Stimulated activated CD4-positive, alpha-beta T cell treated with anti-CD3 and anti-CD28 coated beads, Interleukin-15, amount 100 ng/mL, for 24 hours (primary cell): ENCODE results near the gene GRIA1.

ENCODE experiments used
- DNase-seq: peaks from one replicate; pipeline ENCODE4 v3.0.0-alpha.2; 2020

GRIA1 gene

DNA sequence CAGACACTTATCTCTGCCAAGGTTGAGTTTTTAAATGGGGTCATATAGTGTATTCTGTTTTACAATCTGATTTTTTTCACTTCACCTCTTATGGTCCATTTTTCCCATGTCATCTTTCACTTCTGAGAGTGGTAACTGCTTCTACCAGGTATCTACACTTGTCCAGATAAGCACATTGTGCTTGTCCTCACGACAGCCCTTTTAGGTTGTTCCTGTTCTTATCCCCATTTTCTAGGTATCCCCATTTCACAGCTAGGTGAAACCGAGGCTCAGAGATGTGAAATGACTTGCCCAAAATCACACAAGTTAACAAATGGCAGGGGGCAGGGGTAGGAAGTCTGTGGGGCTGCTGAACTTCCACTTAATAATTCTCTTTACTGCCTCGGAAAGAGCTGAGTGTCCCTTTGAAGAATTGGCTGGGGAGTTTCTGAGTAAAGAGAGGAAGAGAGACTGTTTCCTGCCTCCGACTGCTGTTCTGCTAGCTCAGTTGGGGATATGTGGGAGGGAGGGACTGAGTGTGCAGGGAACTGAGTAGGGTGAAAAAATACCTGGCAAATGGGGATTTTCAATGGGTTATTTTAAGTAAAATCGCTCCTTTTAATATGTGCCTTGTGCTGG, 255.4 kb downstream of the GRIA1 start:
- DNase-seq: no peak

DNA sequence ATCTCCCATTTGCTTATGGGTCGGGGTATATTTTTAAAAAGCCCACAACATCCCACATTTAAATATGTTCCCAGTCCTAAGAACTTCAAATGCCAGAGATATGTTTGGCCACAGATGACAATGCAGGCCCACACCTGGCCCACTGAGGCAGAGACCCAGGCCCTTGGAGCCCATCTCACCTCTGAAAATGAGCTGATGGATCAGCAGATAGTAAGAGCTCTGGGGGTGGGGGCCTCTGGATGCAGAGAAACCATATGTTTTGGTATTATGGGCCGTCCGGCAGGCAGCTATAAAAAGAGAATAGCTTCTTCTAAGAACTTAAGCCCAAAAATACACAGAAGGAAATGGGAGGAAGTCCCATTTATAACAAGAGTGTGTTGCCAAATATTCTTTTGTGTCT, 256.0 kb downstream of the GRIA1 start:
- no peak for DNase-seq

DNA sequence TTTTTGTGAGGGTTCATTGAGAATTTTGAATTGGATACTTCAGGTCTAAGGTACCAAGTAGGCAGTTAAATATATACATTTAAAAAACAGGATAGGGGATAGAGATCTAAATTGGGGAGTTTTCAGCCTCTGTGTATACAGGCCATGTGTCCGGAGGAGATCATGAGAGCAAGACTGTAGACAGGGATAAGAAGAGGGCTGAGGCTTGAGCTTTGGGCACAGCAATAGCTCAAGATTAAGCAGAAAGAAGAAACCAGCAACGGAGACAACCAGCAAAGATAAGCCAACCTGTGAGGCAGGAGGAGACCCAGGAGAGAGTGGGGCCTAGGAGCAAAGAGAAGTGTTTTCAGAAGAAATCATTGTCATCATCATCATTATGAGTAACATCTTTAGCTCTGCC, 258.4 kb downstream of the GRIA1 start:
- no peak for DNase-seq

DNA sequence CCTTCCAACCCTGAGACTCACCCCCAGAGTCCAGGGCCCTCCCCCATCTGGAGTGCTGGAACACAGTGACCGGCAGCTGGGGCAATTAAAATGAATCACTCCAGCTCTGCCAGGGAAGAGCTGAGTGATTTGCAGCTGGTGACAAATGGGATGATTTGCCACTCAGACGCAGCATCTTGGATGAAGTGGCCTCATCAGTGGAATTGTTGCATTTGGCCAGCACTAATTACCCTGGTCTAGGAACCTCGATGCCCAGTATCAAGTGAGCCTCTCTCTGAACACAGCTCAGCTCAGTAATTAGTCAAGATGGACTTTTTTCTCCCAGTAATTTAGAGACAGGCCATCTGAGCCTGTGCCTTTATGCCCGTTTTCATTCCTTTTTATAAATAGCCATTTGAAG, 259.5 kb downstream of the GRIA1 start:
- no peak for DNase-seq

DNA sequence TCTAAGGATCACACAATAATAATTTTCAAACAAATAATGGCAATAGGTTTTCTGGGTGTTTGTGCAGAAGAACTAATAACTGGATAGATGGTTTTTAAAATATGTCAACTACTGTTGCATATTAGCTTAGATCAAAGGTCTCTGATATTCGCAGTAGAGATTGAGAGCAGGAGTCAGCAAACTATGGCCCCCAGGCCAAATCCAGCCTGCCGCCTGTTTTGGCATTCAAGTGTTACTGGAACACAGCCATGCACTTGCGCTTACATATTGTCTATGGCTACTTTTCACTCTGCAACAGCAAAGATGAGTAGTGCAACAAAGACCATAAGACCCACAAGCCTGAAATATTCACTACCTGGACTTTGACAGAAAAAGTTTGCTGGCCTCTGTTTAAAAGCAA, 260.8 kb downstream of the GRIA1 start:
- no peak for DNase-seq

DNA sequence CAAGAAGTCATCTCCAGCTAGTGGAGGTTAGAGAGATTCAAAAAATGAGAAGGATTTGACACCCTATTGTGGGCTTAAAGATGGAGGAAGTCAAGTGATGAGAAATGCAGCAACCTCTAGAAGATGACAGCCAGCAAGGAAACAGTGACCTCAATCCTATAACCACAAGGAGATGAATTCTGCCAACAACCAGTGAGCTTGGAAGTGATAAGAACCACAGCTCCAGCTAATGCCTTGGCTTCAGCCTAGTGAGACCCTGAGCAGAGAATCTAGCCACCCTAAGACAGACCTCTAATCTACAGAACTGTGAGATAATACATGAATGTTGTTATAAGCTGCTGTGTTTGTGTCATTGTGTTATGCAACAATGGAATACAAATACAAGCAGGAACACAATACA, 262.4 kb downstream of the GRIA1 start:
- no peak for DNase-seq

DNA sequence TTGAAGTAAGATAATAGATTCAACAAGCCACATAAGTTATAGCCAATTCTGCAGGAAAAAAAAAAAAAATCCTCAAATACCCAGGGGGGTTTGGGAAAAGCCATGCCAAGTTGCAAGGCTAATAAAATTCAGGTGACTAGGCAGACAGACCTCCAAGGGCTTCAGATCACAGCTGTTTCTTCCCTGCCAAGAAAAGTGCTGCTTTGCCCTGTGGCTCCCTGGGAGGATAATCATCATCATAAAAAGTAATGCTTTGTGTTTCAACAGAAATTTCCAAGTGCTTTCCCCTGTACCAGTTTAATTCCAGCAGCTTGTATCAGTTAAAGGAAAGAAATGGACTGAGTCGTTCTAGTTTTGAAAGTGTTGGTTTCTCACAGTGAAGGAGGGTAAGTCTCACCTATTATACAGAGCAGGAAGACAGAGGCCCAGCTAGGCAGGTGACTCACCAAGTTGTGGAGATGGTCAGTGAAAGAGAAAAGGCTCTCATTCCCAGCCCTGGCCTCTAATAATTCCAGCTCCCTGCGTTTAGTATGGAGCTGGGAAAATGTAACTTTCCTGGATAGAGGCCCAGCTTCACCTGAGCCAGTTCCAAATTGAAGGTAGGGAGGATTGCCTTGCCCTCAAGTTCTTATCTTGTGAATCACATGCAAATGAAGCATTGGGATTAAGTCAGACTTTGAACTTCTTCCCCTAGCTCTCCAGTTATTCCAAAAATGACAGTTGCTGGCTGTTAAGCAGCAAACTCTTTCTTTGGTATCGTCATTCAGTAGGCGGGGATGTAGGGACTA, 263.4 kb downstream of the GRIA1 start:
- no peak for DNase-seq

DNA sequence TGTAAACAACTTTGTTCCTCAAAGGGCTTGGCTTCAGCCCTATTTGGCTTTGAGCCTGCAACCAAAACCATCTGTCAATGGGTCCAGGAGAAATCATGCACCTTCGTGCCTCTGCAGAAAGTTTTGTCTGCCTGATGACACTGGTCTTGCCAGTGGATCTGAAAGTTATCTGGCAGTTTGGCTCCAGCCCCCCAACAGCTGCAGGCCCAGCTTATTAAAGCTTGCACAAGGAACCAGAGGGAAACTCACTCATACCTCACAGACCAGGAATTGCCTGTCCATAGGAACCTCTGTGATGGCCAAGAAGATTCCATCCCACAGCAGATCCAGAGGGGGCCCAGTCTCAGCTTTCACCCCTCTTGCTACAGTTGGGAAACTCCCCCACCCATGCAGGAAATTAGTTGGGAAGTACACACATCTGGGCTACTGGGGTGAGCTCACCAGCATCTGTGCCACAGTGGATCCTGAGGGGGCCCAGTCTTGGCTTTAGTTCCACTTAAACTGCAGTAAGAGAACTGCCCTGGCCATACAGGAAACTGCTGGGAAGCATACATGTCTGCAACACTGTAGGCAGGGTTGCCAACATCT, 265.5 kb downstream of the GRIA1 start:
- no peak for DNase-seq

DNA sequence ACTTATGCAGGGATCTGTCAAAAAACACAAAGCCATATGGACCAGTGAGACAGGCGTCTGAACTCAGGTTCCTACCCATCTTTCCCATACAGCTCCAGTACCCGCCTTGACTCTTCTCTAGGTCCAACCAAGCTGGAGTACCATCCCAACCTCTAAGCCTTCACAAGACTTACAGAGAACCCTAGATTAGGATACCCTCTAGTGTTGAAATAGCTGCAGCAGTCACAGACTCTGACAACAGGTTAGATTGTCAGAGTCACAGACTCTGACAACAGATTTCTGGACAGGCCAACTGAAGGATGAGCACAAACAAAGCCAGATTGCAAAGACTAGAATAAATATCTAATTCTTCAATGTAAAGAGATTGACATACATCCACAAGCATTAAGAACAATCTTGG, 266.1 kb downstream of the GRIA1 start:
- no peak for DNase-seq

DNA sequence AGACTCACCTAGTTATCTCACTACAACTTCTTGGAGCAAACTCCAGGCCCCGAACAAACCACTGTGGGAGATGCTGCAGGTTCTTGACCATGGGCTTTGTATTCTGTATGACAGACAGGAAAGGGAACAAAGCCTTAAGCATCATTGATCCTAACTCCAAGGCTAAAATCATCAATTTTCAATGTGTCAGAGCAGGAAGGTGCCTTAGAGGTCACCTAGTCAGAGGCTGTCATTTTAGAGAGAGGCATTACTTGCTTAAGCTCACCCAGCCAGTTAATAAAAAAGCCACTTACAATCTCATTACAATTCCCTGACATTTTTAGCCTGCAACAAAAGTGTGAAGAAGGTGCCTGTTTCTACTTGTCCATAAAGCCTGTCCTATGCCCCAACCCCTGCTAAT, 275.5 kb downstream of the GRIA1 start:
- no peak for DNase-seq

DNA sequence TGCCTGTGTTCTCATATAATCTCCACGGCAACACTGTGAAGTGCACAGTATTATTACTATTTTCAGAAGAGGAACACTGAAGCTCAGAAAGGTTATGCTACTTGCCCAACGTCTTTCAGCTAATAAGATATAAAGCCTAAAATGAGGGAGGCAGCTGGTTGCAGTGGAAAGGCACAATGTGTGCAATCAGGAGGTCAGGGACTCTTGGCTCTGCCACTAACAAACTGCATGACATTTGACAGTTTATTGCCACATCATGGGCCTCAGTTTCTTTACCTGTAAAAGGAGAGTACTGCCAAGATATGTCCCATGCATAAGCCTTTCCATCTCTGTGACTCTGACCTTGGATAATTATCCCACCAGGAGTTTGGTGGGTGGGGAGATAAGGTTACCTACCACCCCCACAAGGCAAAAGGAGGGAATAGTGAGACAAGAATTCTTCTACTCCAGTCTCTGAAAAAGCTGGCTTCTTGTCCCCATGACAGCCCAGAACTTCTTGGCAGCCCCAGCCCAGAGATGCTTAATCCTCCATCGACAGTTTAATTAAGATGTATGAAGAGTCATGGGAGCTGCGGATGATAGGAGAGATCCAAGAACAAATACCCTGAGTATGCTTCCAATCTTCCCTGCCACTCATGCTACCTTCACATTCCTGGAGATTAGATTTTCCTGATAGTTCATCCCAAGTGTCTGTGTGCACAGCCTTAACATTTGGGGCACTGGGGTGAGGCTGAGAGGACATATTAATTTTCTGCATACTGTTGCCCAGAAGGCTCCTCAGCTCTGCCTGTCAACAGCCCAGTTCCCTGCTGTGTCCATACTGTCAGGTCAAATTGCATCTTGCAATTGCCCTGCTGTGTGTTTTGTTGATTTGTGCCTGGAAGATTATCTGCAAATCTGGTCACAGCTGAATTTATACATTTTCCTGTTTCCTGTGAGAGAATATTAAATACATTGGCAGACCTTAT, 277.0 kb downstream of the GRIA1 start:
- no peak for DNase-seq

DNA sequence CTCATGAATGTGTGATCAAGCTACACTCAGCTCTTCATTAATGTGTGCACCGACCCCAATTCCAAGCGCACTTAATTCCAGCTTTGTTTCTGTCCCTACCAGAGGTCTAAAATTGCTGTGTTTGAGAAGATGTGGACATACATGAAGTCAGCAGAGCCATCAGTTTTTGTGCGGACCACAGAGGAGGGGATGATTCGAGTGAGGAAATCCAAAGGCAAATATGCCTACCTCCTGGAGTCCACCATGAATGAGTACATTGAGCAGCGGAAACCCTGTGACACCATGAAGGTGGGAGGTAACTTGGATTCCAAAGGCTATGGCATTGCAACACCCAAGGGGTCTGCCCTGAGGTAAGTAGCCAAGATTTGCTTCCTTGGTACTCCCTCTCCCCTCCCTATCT, 279.6 kb downstream of the GRIA1 start:
- no peak for DNase-seq

DNA sequence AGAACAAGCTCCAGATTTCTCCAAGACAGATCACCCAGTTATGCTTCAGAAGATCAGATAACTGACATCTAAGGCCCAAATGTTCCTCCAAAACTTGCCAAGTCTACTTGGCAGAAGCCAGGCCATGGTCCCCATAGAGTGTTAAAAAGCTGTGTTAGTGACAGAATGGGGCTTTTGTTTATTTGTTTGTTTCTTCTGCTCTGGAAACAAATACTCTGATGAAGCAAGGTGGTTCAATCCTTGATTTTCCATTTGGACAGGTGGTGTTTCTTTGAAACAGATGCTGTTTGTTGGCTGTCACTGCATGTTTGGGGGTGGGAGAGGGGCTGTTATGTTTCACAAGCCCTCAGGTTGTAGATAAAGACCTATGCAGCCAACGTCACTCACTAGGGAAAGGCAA, 284.2 kb downstream of the GRIA1 start:
- DNase-seq: no peak

DNA sequence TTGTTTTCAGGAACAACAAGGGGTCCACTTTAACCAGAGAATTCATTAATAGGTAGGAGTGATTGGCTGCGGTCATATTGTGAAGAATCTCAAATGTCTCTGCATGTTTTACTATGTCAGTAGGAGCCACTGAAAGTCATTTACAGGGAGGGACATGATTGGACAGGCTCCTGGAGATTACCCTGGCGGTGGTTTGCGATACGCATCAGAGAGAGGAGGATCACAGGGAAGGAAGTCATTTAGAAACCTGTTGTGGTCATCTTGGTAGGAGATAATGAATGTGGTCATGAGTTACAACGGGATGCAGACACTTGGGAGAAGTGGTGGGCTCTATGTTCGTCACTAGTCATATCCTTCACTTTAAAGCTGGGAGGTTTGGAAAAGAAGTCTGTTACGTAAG, 285.5 kb downstream of the GRIA1 start:
- no peak for DNase-seq

DNA sequence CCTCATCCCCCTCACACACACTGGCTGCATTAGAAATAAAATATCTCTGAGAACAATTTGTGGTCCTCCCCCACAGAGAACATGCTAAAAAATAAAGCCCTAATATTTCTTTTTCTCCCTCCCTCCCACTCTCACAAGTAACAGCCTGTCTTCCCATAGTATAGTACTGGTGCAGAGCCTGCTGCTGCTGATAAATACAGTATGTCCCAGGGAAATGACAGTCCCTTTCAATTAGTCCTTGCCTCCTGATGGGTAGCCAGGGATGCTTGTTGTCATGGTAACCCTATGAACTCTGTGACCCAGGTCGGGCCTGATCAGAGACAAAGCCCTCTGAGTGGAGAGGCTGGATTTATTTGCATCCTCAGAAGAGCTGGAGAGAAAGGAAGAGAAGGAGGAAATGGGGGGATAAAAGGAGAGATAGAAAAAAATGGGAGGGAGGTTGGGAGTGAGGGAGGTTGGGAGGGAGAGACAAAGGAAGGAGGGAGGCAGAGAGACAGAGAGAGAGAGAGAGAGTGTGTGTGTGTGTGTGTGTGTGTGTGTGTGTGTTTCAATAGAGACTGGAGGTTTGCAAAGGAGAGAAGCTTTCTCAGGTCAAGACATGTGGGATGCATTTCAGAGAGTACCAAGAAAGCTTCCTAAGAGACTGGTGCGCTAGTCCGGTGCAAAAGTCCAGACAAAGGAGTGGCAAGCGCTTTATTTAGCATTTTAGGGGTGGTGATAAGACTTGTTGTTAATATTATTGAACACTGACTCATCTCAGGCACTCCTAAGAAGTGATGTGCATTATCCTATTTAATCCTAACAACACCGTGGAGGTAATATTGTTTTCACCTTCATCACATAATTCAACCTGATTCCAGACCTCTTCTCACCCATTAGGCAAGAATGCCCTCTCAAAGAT, 287.5 kb downstream of the GRIA1 start:
- no peak for DNase-seq

DNA sequence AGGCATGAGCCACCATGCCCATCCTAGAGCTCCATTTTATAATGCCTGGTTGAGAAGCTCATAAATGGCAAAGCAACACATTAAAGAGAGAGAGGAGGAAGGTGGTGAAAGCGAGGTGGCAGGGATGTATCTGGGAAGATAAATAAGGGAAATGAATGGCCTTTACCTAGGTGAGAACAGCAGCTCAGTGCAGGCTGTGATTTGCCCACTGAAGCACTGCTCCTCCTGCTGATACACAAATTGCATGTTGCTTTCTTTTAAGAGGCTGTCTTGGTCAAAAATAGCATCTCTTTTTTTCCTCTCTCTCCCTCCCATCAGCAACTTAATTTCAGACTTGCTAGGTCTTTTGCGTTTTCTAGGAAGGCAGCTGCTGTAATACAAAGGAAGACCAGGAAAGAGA, 289.4 kb downstream of the GRIA1 start:
- DNase-seq: no peak

DNA sequence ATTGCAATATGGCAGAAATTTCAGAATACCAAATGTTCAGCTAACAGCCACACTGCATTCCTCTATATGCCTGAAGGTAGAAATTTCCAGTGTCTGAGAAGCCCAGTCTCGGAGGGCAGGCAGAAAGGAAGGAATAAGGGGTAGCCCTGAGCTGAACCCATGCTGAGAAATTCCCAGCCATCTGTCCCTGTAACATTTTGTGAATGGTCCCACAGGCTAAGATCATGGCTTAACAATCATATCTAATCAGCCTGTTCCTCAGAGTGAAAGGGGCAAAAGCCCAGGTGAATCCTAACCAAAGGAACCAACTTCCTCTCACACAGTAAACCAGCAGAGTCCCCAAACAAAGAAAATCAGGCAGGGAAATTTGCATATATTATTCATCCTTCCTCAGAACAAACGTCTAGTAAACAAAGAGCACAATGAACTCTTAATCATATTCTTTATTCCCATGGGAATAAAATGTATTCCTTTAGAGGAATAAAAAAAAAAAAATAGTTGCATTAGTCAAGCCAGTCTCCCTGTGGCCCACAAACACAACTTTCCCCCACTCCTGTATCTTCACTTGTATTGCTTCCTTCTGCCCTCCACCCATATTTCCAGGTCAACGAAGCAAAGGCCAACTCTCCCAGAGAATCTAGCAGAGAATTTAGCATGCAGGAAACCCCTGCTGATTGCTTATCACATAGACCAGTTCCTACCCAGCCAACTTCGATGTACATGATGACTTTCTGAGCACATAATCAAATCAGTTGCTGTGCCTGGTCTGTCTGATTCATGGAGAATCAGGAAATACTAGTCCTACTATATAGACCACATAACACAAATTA, 290.6 kb downstream of the GRIA1 start:
- DNase-seq: no peak

DNA sequence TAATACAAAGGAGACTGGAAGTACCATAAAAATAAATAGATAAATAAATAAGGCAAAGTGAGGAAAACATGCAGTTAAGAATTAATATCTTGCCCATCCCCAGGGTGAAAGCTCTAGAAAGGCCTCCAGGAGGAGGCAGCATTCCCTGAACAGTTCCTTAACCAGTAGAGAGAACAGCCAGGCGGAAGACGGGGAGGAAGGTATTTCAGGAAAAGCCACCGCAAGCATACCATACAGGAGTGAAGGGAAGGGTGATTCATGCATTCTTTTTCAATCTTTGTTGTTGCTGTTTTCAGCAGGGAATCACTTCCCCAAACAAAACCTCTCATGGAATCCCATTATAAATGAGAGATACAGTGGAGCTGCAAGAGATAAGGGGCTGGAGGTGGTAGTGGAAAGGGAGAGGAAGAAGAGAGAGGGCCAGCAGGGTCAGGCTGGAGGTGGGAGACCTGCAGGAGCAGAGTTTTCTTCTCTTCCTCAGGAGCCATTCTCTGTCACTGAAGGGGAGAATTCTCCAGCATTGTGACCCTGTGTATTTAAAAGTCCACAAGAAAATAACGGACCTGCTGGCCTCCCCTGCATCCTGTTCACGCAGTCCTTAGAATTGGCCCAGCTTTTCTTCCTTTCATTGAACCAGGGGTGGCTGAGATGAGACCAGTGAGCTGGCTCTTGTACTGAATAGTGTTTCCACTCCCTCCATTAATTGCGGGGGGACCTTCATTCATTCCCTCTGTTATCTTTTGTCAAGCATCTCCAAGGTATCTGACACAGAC, 292.3 kb downstream of the GRIA1 start:
- no peak for DNase-seq

DNA sequence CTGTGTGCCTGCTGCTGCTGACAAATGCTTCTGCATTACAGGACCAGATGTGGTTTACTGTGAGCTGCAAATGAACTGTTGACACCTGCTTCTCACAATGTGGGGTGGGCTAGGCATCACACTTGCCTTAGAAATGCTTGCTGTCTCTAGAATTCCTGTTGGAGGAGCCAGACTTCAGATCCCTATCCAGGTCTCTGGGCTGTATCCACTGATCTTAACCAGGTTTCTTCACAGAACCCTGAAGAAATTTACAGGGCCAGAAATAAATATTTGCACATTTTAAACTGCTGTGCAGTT, 292.8 kb downstream of the GRIA1 start:
- DNase-seq: no peak

DNA sequence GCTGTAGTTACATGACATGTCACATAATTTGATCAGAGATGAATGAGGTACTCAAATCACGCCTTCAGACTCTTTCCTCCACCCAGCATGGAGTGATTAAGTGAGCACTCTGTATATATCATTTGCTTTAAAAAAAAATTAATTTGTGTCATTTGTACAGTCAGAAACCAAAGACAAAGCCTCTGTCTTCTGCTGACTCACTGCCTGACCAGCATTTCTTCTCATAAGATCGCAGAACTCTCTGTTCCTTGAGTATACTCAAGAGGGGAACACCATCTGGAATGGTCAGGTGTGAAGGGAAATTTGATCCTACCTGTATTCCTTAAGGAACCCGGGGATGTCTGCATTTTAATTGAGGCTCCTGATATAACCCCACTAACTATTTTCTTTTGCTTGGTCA, 293.8 kb downstream of the GRIA1 start:
- no peak for DNase-seq

DNA sequence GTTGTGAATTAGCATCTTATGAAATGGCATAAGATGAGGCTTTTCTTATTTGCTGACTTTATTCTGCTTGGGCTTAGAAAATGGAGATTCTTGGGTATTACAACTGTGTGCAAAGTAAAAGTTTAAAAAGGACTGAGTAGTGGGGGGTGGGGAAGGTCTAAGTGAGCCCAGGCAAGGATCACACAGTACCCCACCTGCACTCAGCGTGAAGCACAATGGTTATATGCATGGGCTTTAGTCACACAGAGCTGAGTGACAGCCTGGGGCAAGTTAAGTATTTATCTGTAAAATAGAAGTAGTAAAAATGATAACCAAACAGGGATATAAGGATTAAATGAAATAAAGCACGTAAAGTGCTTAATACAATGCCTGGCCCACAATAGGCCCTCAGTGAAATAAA, 300.9 kb downstream of the GRIA1 start:
- no peak for DNase-seq
